Transverse colon (tissue), 4 donors: ENCODE data around the gene PIAS4.
A peak's percentile ranks its signal among the peaks of the same experiment; 100 is the strongest.

Source experiments
- POLR2A ChIP-seq: fragments of 450-650 bp; IDR thresholded peaks from one replicate; pipeline ENCODE4 v1.6.1; 2016; ENCODE audit warnings: antibody characterized with exemption, mild to moderate bottlenecking, moderate library complexity
- POLR2AphosphoS5 ChIP-seq, 3 donors: sonication (generic); formaldehyde crosslinking; IDR thresholded peaks; one replicate each; pipeline ENCODE4 v1.6.1; 2016; ENCODE audit warnings: antibody characterized with exemption in 3 of 3
- TF ChIP-seq, protein P1 (sequence below), 5 experiments: fragments of 200-600 bp in 3 of 5; fragments of 450-650 bp in 2 of 5; sonication (generic) in 3 of 5; IDR thresholded peaks; 1 replicate in 2 of 5; 2 replicates in 3 of 5; pipeline ENCODE4 v1.5.1; 2016 to 2017; ENCODE audit warnings: antibody characterized with exemption in 5 of 5, inconsistent platforms in 3 of 5, mild to moderate bottlenecking in 2 of 5, moderate library complexity in 1 of 5

DNA sequence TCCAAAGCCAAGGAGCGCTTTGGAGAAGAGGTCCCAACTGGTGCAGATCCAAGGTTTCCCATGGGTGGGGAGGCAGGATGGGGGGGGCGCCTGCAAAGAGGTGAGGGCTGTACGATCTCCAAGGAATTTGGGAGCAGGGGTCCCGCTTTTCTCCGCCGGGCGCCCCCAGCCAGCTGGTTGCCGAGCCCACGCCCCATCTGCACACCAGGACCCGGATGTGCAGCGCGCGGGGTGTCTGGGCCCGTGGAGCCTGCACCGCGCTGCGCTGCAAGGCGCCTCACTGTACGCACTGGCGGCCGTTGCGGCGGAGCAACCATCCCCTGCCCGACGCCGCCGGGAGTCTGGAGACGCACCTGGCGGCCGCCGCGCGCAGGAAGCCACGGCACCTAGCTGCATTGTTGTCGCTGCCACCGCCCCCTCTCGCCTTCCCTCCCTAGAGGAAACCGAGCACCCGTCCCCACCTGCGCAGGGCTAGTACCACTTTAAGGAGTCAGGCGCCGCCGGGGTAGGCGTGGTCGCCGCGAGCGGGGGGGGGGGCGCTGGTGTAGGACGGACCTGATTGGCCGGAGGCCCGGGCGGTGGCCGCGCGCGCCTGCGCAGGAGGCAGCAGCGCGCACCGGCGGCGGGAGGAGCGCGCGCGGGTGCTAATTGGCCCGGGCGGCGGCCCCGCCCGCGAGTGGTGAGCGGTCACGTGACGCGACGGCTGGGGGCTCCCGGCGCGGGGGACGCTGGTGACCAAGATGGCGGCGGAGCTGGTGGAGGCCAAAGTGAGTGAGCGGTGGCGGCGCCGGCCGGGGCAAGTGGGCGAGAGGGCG, at the start of gene PIAS4:
- TF ChIP-seq, protein P1, sequence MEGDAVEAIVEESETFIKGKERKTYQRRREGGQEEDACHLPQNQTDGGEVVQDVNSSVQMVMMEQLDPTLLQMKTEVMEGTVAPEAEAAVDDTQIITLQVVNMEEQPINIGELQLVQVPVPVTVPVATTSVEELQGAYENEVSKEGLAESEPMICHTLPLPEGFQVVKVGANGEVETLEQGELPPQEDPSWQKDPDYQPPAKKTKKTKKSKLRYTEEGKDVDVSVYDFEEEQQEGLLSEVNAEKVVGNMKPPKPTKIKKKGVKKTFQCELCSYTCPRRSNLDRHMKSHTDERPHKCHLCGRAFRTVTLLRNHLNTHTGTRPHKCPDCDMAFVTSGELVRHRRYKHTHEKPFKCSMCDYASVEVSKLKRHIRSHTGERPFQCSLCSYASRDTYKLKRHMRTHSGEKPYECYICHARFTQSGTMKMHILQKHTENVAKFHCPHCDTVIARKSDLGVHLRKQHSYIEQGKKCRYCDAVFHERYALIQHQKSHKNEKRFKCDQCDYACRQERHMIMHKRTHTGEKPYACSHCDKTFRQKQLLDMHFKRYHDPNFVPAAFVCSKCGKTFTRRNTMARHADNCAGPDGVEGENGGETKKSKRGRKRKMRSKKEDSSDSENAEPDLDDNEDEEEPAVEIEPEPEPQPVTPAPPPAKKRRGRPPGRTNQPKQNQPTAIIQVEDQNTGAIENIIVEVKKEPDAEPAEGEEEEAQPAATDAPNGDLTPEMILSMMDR (IDR thresholded peaks at IDR 0.05) = no peak
- TF ChIP-seq POLR2A = peak; percentile 56
- peak; percentile 3 to 84 (median 58) for TF ChIP-seq POLR2AphosphoS5 (IDR thresholded peaks at IDR 0.05)
